Gastroesophageal sphincter (tissue), 3 donors: ENCODE data around the gene FANCM.

Experiments used
- CTCF ChIP-seq, 4 experiments: fragments of 200-600 bp in 2 of 4; fragments of 450-650 bp in 2 of 4; sonication (generic) in 1 of 4; IDR thresholded peaks; one replicate each; pipeline ENCODE4 v1.5.1; 2017 to 2019; ENCODE audit warnings: antibody characterized with exemption in 4 of 4, mild to moderate bottlenecking in 2 of 4, moderate library complexity in 2 of 4
- EP300 ChIP-seq: sonication (generic); formaldehyde crosslinking; IDR thresholded peaks from one replicate; pipeline ENCODE4 v1.6.1; 2017; ENCODE audit warnings: antibody characterized with exemption, mild to moderate bottlenecking
- POLR2A ChIP-seq, 2 donors: fragments of 450-650 bp; IDR thresholded peaks; one replicate each; pipeline ENCODE4 v1.6.1; 2017; ENCODE audit warnings: antibody characterized with exemption in 2 of 2, mild to moderate bottlenecking in 2 of 2, moderate library complexity in 1 of 2
- POLR2AphosphoS5 ChIP-seq: sonication (generic); formaldehyde crosslinking; IDR thresholded peaks from one replicate; pipeline ENCODE4 v1.6.1; 2017; ENCODE audit warnings: antibody characterized with exemption

DNA sequence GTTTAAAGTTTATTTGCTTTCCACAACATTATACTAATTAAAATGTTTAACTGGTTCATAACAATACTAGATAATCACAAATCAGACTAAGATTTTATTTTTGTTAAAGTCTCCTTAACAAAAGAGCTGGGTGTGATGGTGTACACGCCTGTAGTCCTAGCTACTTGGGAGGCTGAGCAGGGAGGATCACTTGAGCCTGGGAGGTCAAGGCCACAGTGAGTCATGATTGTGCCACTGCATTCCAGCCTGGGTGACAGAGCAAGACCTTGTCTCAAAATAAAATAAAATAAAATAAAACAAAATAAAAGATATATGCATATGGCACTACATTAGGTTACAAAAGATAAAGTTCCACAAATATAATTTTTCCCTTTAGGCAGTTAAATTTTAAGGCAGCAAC lies 111.7 kb downstream of the FANCM start:
- TF ChIP-seq EP300 (no peak), CTCF (IDR thresholded peaks at IDR 0.05) (no peak), POLR2AphosphoS5 (no peak), POLR2A (IDR thresholded peaks at IDR 0.05) (no peak)
